ENCODE measurements around the gene VHLL.

The VHLL gene

DNA sequence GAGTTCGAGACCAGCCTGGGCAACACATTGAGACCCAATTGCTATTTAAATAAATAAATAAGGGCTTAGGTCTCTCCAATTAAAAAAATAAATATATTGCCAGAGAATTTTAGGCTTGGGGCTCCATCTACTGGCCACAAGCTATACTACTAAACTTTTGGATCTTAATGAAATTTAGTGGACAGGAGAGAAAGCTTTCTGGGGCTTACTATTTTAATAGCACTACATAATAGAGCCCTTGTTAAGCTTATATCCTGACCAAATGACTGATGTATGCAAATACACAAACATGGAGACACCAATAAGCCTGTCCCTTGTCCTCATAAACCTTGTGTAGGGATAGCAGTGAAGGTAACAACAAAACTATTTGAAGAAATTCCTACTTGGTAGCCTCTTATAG is 20.6 kb upstream of the VHLL start:
- Histone ChIP-seq H3K4me2 (ENCODE audit: insufficient read depth, low read length, poor library complexity, severe bottlenecking) (no peak overlapping the region), H2BK12ac (ENCODE audit: low read length) (no peak overlapping the region), H3K36me3 (replicated peaks in 1 of 2; ENCODE audit: control insufficient read depth in 2 of 2, insufficient read depth in 2 of 2, low read length in 2 of 2) (peaks cover 50 to 91% of the 10 kb centered on the region in 2 donors), H3K4ac (ENCODE audit: low read length) (no peak overlapping the region), H3K4me1 (ENCODE audit: control insufficient read depth in 2 of 2, insufficient read depth in 1 of 2, low read depth in 1 of 2, low read length in 2 of 2) (no peaks in the 10 kb centered on the region), H3K14ac (ENCODE audit: low read length) (no peak overlapping the region), H2BK5ac (ENCODE audit: low read length) (no peak overlapping the region), H4K91ac (ENCODE audit: low read depth, low read length, poor library complexity) (no peak overlapping the region), H3K27ac (replicated peaks; ENCODE audit: low read length) (no peak overlapping the region), H3K27me3 (ENCODE audit: control insufficient read depth in 3 of 3, insufficient read depth in 3 of 3, low read depth in 1 of 3, low read length in 3 of 3) (no peaks in the 10 kb centered on the region), H2BK120ac (ENCODE audit: low read depth, low read length) (no peak overlapping the region), H2BK15ac (ENCODE audit: low read length) (no peak overlapping the region), H3K4me3 (ENCODE audit: low read length in 2 of 2) (no peak overlapping the region), H3K18ac (ENCODE audit: low read length) (no peak overlapping the region), H2AFZ (ENCODE audit: low read length) (no peak overlapping the region), H2AK5ac (ENCODE audit: low read depth, low read length) (no peak overlapping the region), H3K9ac (ENCODE audit: low read depth, low read length, poor library complexity) (no peak overlapping the region), H3K79me1 (ENCODE audit: low read depth, low read length) (no peaks in the 10 kb centered on the region), H4K8ac (ENCODE audit: low read depth, low read length) (no peak overlapping the region), H3K23ac (ENCODE audit: low read depth, low read length, poor library complexity) (no peak overlapping the region), H3K9me3 (replicated peaks in 1 of 2; ENCODE audit: control insufficient read depth in 2 of 2, insufficient read depth in 1 of 2, low read depth in 1 of 2, low read length in 2 of 2) (no peaks in the 10 kb centered on the region)
- DNase-seq (ENCODE audit: low spot score) = no peak
- WGBS, 2 donors (ENCODE audit: extremely low coverage in 2 of 2, insufficient read length in 2 of 2, insufficient replicate concordance in 1 of 2) = no CpG with 5 or more reads among the region's 1 CpG

DNA sequence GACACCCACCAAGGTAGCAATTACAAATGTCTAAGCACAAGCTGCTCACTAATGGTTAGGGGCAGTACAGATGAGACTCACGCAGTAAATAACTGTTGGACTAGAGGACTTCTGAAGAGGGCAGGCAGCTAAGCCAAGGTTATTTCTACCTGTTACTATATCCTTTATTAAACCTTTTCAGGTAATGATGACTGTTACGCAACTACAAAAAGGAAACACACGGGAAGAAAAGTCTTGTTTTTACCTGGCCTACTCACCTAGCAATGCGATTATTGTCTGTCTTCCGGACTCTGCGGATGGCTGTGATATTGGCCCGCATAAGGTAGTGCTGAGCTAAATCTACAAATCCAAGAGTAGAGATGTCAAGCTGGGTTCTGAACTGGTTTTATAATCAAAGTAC is 17.8 kb upstream of the VHLL start:
- peaks cover 48 to 96% of the 10 kb centered on the region in 2 donors for H3K36me3 ChIP-seq (replicated peaks in 1 of 2; ENCODE audit: control insufficient read depth in 2 of 2, insufficient read depth in 2 of 2, low read length in 2 of 2)
- no peak overlapping the region for H2BK12ac ChIP-seq (ENCODE audit: low read length)
- no peak overlapping the region for H3K23ac ChIP-seq (ENCODE audit: low read depth, low read length, poor library complexity)
- DNase-seq (ENCODE audit: low spot score) = no peak
- no peaks in the 10 kb centered on the region for H3K9me3 ChIP-seq (replicated peaks in 1 of 2; ENCODE audit: control insufficient read depth in 2 of 2, insufficient read depth in 1 of 2, low read depth in 1 of 2, low read length in 2 of 2)
- no peaks in the 10 kb centered on the region for H3K27me3 ChIP-seq (ENCODE audit: control insufficient read depth in 3 of 3, insufficient read depth in 3 of 3, low read depth in 1 of 3, low read length in 3 of 3)
- H2AFZ ChIP-seq (ENCODE audit: low read length) = no peak overlapping the region
- H4K8ac ChIP-seq (ENCODE audit: low read depth, low read length) = no peak overlapping the region
- no peak overlapping the region for H3K27ac ChIP-seq (replicated peaks; ENCODE audit: low read length)
- no peak overlapping the region for H3K14ac ChIP-seq (ENCODE audit: low read length)
- no peak overlapping the region for H3K18ac ChIP-seq (ENCODE audit: low read length)
- H3K4me1 ChIP-seq (ENCODE audit: control insufficient read depth in 2 of 2, insufficient read depth in 1 of 2, low read depth in 1 of 2, low read length in 2 of 2) = no peaks in the 10 kb centered on the region
- no CpG with 5 or more reads among the region's 7 CpGs for WGBS, 2 donors (ENCODE audit: extremely low coverage in 2 of 2, insufficient read length in 2 of 2, insufficient replicate concordance in 1 of 2)
- H4K91ac ChIP-seq (ENCODE audit: low read depth, low read length, poor library complexity) = no peak overlapping the region
- no peak overlapping the region for H2AK5ac ChIP-seq (ENCODE audit: low read depth, low read length)
- H3K4me3 ChIP-seq (ENCODE audit: low read length in 2 of 2) = no peak overlapping the region
- H2BK15ac ChIP-seq (ENCODE audit: low read length) = no peak overlapping the region
- H3K9ac ChIP-seq (ENCODE audit: low read depth, low read length, poor library complexity) = no peak overlapping the region
- H3K4ac ChIP-seq (ENCODE audit: low read length) = no peak overlapping the region
- no peak overlapping the region for H2BK5ac ChIP-seq (ENCODE audit: low read length)
- H3K79me1 ChIP-seq (ENCODE audit: low read depth, low read length) = no peaks in the 10 kb centered on the region
- no peak overlapping the region for H2BK120ac ChIP-seq (ENCODE audit: low read depth, low read length)
- no peak overlapping the region for H3K4me2 ChIP-seq (ENCODE audit: insufficient read depth, low read length, poor library complexity, severe bottlenecking)

DNA sequence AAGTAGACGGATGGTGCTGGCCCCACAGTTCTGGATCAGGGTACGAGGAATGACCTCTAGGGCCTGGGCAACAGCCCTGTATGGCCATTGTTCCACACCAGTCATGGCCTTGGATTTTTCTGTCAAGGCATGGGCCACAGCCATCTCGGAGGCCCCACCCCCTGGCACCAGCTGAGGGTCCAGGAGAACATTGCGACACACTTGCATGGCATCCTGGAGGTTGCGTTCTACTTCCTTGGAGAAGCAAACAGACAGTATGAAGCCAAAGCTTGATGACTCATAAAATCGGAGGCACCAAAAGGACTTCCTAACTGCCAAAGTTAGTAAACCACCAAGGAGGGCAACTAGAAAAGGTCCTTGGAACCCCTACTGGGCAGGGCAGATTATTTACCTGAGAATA is 11.9 kb upstream of the VHLL start:
- Histone ChIP-seq H2BK120ac (ENCODE audit: low read depth, low read length) (no peak overlapping the region), H4K91ac (ENCODE audit: low read depth, low read length, poor library complexity) (no peak overlapping the region), H3K18ac (ENCODE audit: low read length) (no peak overlapping the region), H3K14ac (ENCODE audit: low read length) (no peak overlapping the region), H2AK5ac (ENCODE audit: low read depth, low read length) (no peak overlapping the region), H3K9ac (ENCODE audit: low read depth, low read length, poor library complexity) (no peak overlapping the region), H3K4me1 (ENCODE audit: control insufficient read depth in 2 of 2, insufficient read depth in 1 of 2, low read depth in 1 of 2, low read length in 2 of 2) (no peaks in the 10 kb centered on the region), H3K9me3 (replicated peaks in 1 of 2; ENCODE audit: control insufficient read depth in 2 of 2, insufficient read depth in 1 of 2, low read depth in 1 of 2, low read length in 2 of 2) (no peaks in the 10 kb centered on the region), H3K4me3 (ENCODE audit: low read length in 2 of 2) (no peak overlapping the region), H4K8ac (ENCODE audit: low read depth, low read length) (no peak overlapping the region), H2BK15ac (ENCODE audit: low read length) (no peak overlapping the region), H3K27ac (replicated peaks; ENCODE audit: low read length) (no peak overlapping the region), H3K4me2 (ENCODE audit: insufficient read depth, low read length, poor library complexity, severe bottlenecking) (no peak overlapping the region), H3K36me3 (replicated peaks in 1 of 2; ENCODE audit: control insufficient read depth in 2 of 2, insufficient read depth in 2 of 2, low read length in 2 of 2) (peaks cover 41 to 93% of the 10 kb centered on the region in 2 donors), H2BK5ac (ENCODE audit: low read length) (no peak overlapping the region), H2BK12ac (ENCODE audit: low read length) (no peak overlapping the region), H3K4ac (ENCODE audit: low read length) (no peak overlapping the region), H3K79me1 (ENCODE audit: low read depth, low read length) (no peaks in the 10 kb centered on the region), H2AFZ (ENCODE audit: low read length) (no peak overlapping the region), H3K27me3 (ENCODE audit: control insufficient read depth in 3 of 3, insufficient read depth in 3 of 3, low read depth in 1 of 3, low read length in 3 of 3) (no peaks in the 10 kb centered on the region), H3K23ac (ENCODE audit: low read depth, low read length, poor library complexity) (no peak overlapping the region)
- no CpG with 5 or more reads among the region's 6 CpGs for WGBS, 2 donors (ENCODE audit: extremely low coverage in 2 of 2, insufficient read length in 2 of 2, insufficient replicate concordance in 1 of 2)
- no peak for DNase-seq (ENCODE audit: low spot score)

DNA sequence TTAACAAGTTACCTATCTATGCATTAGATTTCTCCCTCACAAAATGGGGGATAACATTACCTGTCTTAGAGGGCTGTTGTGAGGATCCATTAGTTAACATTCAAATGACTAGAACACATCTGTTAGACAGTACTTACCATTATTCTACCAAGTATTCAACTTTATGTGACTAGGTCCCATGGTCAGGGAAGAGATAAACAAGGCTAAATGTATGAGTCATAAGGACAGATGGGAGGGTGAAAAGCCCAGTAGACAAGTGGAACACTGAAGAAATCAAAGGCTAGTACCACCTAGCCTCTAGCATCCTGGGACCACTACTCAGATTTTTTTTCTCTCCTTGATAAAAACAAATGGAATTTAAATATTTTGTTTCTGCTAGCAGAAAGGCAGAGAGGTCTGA is 9.0 kb upstream of the VHLL start:
- Histone ChIP-seq H3K27me3 (ENCODE audit: control insufficient read depth in 3 of 3, insufficient read depth in 3 of 3, low read depth in 1 of 3, low read length in 3 of 3) (no peaks in the 10 kb centered on the region), H3K9me3 (replicated peaks in 1 of 2; ENCODE audit: control insufficient read depth in 2 of 2, insufficient read depth in 1 of 2, low read depth in 1 of 2, low read length in 2 of 2) (no peaks in the 10 kb centered on the region), H3K14ac (ENCODE audit: low read length) (no peak overlapping the region), H3K36me3 (replicated peaks in 1 of 2; ENCODE audit: control insufficient read depth in 2 of 2, insufficient read depth in 2 of 2, low read length in 2 of 2) (peaks cover 31 to 84% of the 10 kb centered on the region in 2 donors), H3K27ac (replicated peaks; ENCODE audit: low read length) (no peak overlapping the region), H2AK5ac (ENCODE audit: low read depth, low read length) (no peak overlapping the region), H2BK15ac (ENCODE audit: low read length) (no peak overlapping the region), H3K79me1 (ENCODE audit: low read depth, low read length) (no peaks in the 10 kb centered on the region), H2BK5ac (ENCODE audit: low read length) (no peak overlapping the region), H3K9ac (ENCODE audit: low read depth, low read length, poor library complexity) (no peak overlapping the region), H3K4ac (ENCODE audit: low read length) (no peak overlapping the region), H3K4me1 (ENCODE audit: control insufficient read depth in 2 of 2, insufficient read depth in 1 of 2, low read depth in 1 of 2, low read length in 2 of 2) (no peaks in the 10 kb centered on the region), H4K91ac (ENCODE audit: low read depth, low read length, poor library complexity) (no peak overlapping the region), H3K4me2 (ENCODE audit: insufficient read depth, low read length, poor library complexity, severe bottlenecking) (no peak overlapping the region), H2BK120ac (ENCODE audit: low read depth, low read length) (no peak overlapping the region), H2AFZ (ENCODE audit: low read length) (no peak overlapping the region), H3K18ac (ENCODE audit: low read length) (no peak overlapping the region), H4K8ac (ENCODE audit: low read depth, low read length) (no peak overlapping the region), H3K23ac (ENCODE audit: low read depth, low read length, poor library complexity) (no peak overlapping the region), H3K4me3 (ENCODE audit: low read length in 2 of 2) (no peak overlapping the region), H2BK12ac (ENCODE audit: low read length) (no peak overlapping the region)
- no peak for DNase-seq (ENCODE audit: low spot score)
